NCI-H2227 treated with DMSO at 0.1 percent for 48 hours (cell line): ENCODE results near the gene ATF4.

Experiments
- DNase-seq: peaks from one replicate; lab custom pipeline; 2025; lab: John Stamatoyannopoulos, UW

The ATF4 gene

GRCh38 chr22:39558254-39558727 is 37.9 kb downstream of the ATF4 start:
- no peak for DNase-seq

- DNase-seq, result no peak
Measured at GRCh38 chr22:39558950-39559349, 38.6 kb downstream of the ATF4 start.

- DNase-seq, result no peak
Measured at GRCh38 chr22:39559456-39560105, 39.2 kb downstream of the ATF4 start.

GRCh38 chr22:39560127-39560526 is 39.8 kb downstream of the ATF4 start:
- DNase-seq, result no peak

GRCh38 chr22:39562839-39563489 is 42.6 kb downstream of the ATF4 start:
- DNase-seq, result no peak

- no peak for DNase-seq
Measured at GRCh38 chr22:39563571-39564428, 43.4 kb downstream of the ATF4 start.

- no peak for DNase-seq
Measured at GRCh38 chr22:39565414-39565944, 45.1 kb downstream of the ATF4 start.

GRCh38 chr22:39567135-39567946 is 47.0 kb downstream of the ATF4 start:
- no peak for DNase-seq

- DNase-seq, result no peak
Measured at GRCh38 chr22:39568278-39568981, 48.1 kb downstream of the ATF4 start.

GRCh38 chr22:39569066-39569465 is 48.7 kb downstream of the ATF4 start:
- DNase-seq, result no peak

GRCh38 chr22:39570226-39570625 is 49.9 kb downstream of the ATF4 start:
- no peak for DNase-seq

GRCh38 chr22:39570665-39571064 is 50.3 kb downstream of the ATF4 start, which contains the start of gene CACNA1I:
Gene CACNA1I (plus strand): TSS chr22:39570753. CDS start chr22:39570753, 0 bp downstream.
- DNase-seq, result no peak

GRCh38 chr22:39571538-39571937 is 51.2 kb downstream of the ATF4 start:
- DNase-seq, result no peak
